Cardiac fibroblast (primary cell): Measurements from ENCODE around the gene ACADVL.

Experiments
- DNase-seq, 2 donors: peaks; one replicate each; pipeline versions ENCODE4 v3.0.0 to v3.0.0-alpha.2; 2010; ENCODE audit warnings: low read depth in 2 of 2
- H3K4me3 ChIP-seq, 2 donors: replicated peaks in 1 of 2; 1 replicate in 1 of 2; 2 replicates in 1 of 2; pipeline ENCODE4 v1.5.1; 2011; ENCODE audit warnings: low read depth in 2 of 2, low read length in 2 of 2, mild to moderate bottlenecking in 2 of 2, moderate library complexity in 1 of 2
- CTCF ChIP-seq: IDR thresholded peaks from one replicate; pipeline ENCODE4 v1.5.1; 2011; ENCODE audit warnings: low read depth, mild to moderate bottlenecking, low read length, inconsistent platforms

ACADVL gene

GRCh38 chr17:7256766-7257456, 37.2 kb downstream of the ACADVL start:
- H3K4me3 ChIP-seq: no peak overlapping the region
- DNase-seq: no peak
- no peak for TF ChIP-seq CTCF

- DNase-seq: peak; percentile 41 to 73
- no peak overlapping the region for H3K4me3 ChIP-seq
- TF ChIP-seq CTCF: no peak
Measured at GRCh38 chr17:7258731-7259554, 39.2 kb downstream of the ACADVL start.

GRCh38 chr17:7259555-7259889, 39.8 kb downstream of the ACADVL start:
- DNase-seq: no peak
- no peak overlapping the region for H3K4me3 ChIP-seq
- no peak for TF ChIP-seq CTCF

- DNase-seq: no peak
- no peak overlapping the region for H3K4me3 ChIP-seq
- TF ChIP-seq CTCF: no peak
Measured at GRCh38 chr17:7260151-7260550, 40.4 kb downstream of the ACADVL start.

- DNase-seq: no peak
- no peak for TF ChIP-seq CTCF
Measured at GRCh38 chr17:7260651-7261378, 41.1 kb downstream of the ACADVL start.

GRCh38 chr17:7261379-7262191, 41.8 kb downstream of the ACADVL start:
- no peak for DNase-seq
- H3K4me3 ChIP-seq: peak overlapping the region; percentile 35 to 36

More at GRCh38 chr17:7260651-7261378, 41.1 kb downstream of the ACADVL start:
- peak overlapping the region; percentile 35 to 36 for H3K4me3 ChIP-seq

More at GRCh38 chr17:7261379-7262191, 41.8 kb downstream of the ACADVL start:
- TF ChIP-seq CTCF: no peak
